ENCODE results near the gene BAHD1.

BAHD1 gene

DNA sequence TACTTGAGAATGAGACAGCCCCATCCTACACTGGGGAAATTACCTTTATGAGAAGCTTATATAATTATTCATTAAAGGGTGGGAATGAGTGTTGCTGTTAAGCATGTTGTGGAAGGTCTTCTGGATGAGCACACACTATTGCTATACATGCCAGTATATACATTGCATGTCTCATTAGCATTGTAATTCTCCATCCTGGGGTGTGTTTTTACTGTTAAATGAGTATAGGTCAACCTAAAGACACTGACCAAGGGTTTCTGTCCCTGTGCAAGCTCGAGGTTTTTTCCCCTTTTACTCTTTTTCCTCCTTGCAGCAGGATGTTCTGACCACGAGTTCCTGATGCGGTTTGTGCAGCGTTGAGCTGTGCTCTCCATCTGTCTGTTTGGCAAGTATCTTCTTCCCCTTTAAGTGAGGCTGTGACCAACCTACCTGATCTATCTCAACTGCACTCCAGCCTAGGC lies 42.3 kb upstream of the BAHD1 start:
- DNase-seq (ENCODE audit: low spot score), result no peak
- Histone ChIP-seq H2BK5ac (ENCODE audit: low read length) (no peak overlapping the region), H3K23ac (ENCODE audit: low read depth, low read length, poor library complexity) (no peak overlapping the region), H4K8ac (ENCODE audit: low read depth, low read length) (no peak overlapping the region), H3K18ac (ENCODE audit: low read length) (no peak overlapping the region), H3K9ac (ENCODE audit: low read depth, low read length, poor library complexity) (no peak overlapping the region), H2BK12ac (ENCODE audit: low read length) (no peak overlapping the region), H2AFZ (ENCODE audit: low read length) (no peak overlapping the region), H3K4me2 (ENCODE audit: insufficient read depth, low read length, poor library complexity, severe bottlenecking) (no peak overlapping the region), H3K27ac (replicated peaks; ENCODE audit: low read length) (no peak overlapping the region), H3K4me1 (ENCODE audit: control insufficient read depth in 2 of 2, insufficient read depth in 1 of 2, low read depth in 1 of 2, low read length in 2 of 2) (no peaks in the 10 kb centered on the region), H2BK15ac (ENCODE audit: low read length) (no peak overlapping the region), H2AK5ac (ENCODE audit: low read depth, low read length) (no peak overlapping the region), H3K4ac (ENCODE audit: low read length) (no peak overlapping the region), H3K4me3 (ENCODE audit: low read length in 2 of 2) (no peak overlapping the region), H3K27me3 (ENCODE audit: control insufficient read depth in 3 of 3, insufficient read depth in 3 of 3, low read depth in 1 of 3, low read length in 3 of 3) (no peaks in the 10 kb centered on the region), H2BK120ac (ENCODE audit: low read depth, low read length) (no peak overlapping the region), H3K79me1 (ENCODE audit: low read depth, low read length) (no peaks in the 10 kb centered on the region), H4K91ac (ENCODE audit: low read depth, low read length, poor library complexity) (no peak overlapping the region), H3K14ac (ENCODE audit: low read length) (no peak overlapping the region), H3K9me3 (replicated peaks in 1 of 2; ENCODE audit: control insufficient read depth in 2 of 2, insufficient read depth in 1 of 2, low read depth in 1 of 2, low read length in 2 of 2) (no peaks in the 10 kb centered on the region), H3K36me3 (replicated peaks in 1 of 2; ENCODE audit: control insufficient read depth in 2 of 2, insufficient read depth in 2 of 2, low read length in 2 of 2) (peaks cover 7 to 20% of the 10 kb centered on the region in 2 donors)
- no CpG with 5 or more reads among the region's 4 CpGs for whole genome bisulfite sequencing, 2 donors (ENCODE audit: extremely low coverage in 2 of 2, insufficient read length in 2 of 2, insufficient replicate concordance in 1 of 2)

DNA sequence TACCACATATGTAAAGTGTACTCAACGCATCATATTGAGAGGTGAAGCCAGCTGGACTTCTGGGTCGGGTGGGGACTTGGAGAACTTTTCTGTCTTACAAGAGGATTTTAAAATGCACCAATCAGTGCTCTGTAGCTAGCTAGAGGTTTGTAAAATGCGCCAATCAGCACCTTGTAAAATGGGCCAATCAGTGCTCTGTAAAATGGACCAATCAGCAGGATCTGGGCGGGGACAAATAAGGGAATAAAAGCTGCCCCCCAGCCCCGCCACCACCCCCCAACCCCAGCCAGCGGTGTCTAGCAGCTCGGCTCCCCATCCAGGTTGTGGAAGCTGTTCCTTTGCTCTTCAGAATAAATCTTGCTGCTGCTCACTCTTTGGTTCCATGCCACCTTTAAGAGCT lies 41.4 kb upstream of the BAHD1 start:
- no CpG with 5 or more reads among the region's 7 CpGs for WGBS, 2 donors (ENCODE audit: extremely low coverage in 2 of 2, insufficient read length in 2 of 2, insufficient replicate concordance in 1 of 2)
- H3K23ac ChIP-seq (ENCODE audit: low read depth, low read length, poor library complexity), result no peak overlapping the region
- H3K18ac ChIP-seq (ENCODE audit: low read length), result no peak overlapping the region
- H4K91ac ChIP-seq (ENCODE audit: low read depth, low read length, poor library complexity), result no peak overlapping the region
- H3K9me3 ChIP-seq (replicated peaks in 1 of 2; ENCODE audit: control insufficient read depth in 2 of 2, insufficient read depth in 1 of 2, low read depth in 1 of 2, low read length in 2 of 2), result no peaks in the 10 kb centered on the region
- no peak overlapping the region for H3K27ac ChIP-seq (replicated peaks; ENCODE audit: low read length)
- H3K14ac ChIP-seq (ENCODE audit: low read length), result no peak overlapping the region
- H2BK12ac ChIP-seq (ENCODE audit: low read length), result no peak overlapping the region
- H2AFZ ChIP-seq (ENCODE audit: low read length), result no peak overlapping the region
- H3K36me3 ChIP-seq (replicated peaks in 1 of 2; ENCODE audit: control insufficient read depth in 2 of 2, insufficient read depth in 2 of 2, low read length in 2 of 2), result peaks cover 2 to 10% of the 10 kb centered on the region in 2 donors
- no peaks in the 10 kb centered on the region for H3K79me1 ChIP-seq (ENCODE audit: low read depth, low read length)
- H2BK5ac ChIP-seq (ENCODE audit: low read length), result no peak overlapping the region
- no peak overlapping the region for H2BK120ac ChIP-seq (ENCODE audit: low read depth, low read length)
- H3K27me3 ChIP-seq (ENCODE audit: control insufficient read depth in 3 of 3, insufficient read depth in 3 of 3, low read depth in 1 of 3, low read length in 3 of 3), result no peaks in the 10 kb centered on the region
- no peak overlapping the region for H3K4me3 ChIP-seq (ENCODE audit: low read length in 2 of 2)
- DNase-seq (ENCODE audit: low spot score), result no peak
- no peak overlapping the region for H2BK15ac ChIP-seq (ENCODE audit: low read length)
- H2AK5ac ChIP-seq (ENCODE audit: low read depth, low read length), result no peak overlapping the region
- no peak overlapping the region for H4K8ac ChIP-seq (ENCODE audit: low read depth, low read length)
- H3K4ac ChIP-seq (ENCODE audit: low read length), result no peak overlapping the region
- no peak overlapping the region for H3K4me2 ChIP-seq (ENCODE audit: insufficient read depth, low read length, poor library complexity, severe bottlenecking)
- no peak overlapping the region for H3K9ac ChIP-seq (ENCODE audit: low read depth, low read length, poor library complexity)
- H3K4me1 ChIP-seq (ENCODE audit: control insufficient read depth in 2 of 2, insufficient read depth in 1 of 2, low read depth in 1 of 2, low read length in 2 of 2), result no peaks in the 10 kb centered on the region

DNA sequence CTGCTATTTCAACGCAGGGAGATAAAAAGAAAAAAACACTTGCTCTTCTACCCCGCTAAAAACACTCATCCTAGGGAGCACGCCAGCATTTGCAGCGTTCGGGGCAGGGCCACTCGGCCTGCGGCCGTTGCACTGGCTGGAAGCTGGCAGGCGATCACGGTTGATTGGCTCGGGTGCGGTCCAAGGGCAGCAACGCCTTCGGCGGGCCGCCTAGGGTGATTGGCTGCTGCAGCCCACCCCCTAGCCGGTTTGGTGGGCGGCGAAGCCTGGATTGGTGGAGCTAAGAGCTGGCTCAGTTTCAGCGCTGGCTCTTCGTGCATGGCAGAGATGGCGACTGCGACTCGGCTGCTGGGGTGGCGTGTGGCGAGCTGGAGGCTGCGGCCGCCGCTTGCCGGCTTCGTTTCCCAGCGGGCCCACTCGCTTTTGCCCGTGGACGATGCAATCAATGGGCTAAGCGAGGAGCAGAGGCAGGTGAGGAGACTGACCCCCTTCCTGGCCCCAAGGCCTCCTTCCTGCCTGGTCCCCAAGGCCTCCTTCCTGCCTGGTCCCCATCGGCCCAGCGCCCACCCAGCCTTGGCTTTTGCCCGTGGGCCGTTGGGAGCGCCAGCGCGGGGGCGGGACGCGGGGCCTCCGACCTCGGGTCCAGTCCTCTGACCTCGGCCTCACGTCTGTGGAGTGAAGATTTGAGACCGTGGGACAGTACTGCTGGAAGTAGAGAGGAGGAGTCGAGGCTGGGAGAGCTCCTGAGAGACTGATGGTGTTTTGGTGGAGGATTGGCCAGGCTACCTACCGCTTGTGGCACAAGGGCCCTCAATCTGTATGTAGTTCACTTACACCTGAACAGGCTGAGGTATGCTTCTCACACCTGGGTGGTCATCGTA lies 35.0 kb upstream of the BAHD1 start, which contains the start of gene IVD:
IVD (plus strand) TSS at position 295 of the 881 bp plus-strand sequence; CDS start at position 328, 33 bp downstream.
- Histone ChIP-seq H3K27me3 (ENCODE audit: control insufficient read depth in 3 of 3, insufficient read depth in 3 of 3, low read depth in 1 of 3, low read length in 3 of 3) (no peaks in the 10 kb centered on the region), H2BK120ac (ENCODE audit: low read depth, low read length) (no peak within 1 kb of the TSS), H3K4ac (ENCODE audit: low read length) (peak within 1 kb of the TSS; percentile 18), H2BK5ac (ENCODE audit: low read length) (no peak within 1 kb of the TSS), H2BK12ac (ENCODE audit: low read length) (no peak within 1 kb of the TSS), H3K23ac (ENCODE audit: low read depth, low read length, poor library complexity) (peak within 1 kb of the TSS; percentile 95), H2BK15ac (ENCODE audit: low read length) (peak within 1 kb of the TSS; percentile 22), H3K9me3 (replicated peaks in 1 of 2; ENCODE audit: control insufficient read depth in 2 of 2, insufficient read depth in 1 of 2, low read depth in 1 of 2, low read length in 2 of 2) (no peaks in the 10 kb centered on the region), H3K4me3 (ENCODE audit: low read length in 2 of 2) (peak within 1 kb of the TSS; percentile 92 to 98), H2AFZ (ENCODE audit: low read length) (peak within 1 kb of the TSS; percentile 93), H2AK5ac (ENCODE audit: low read depth, low read length) (peak within 1 kb of the TSS; percentile 70), H4K91ac (ENCODE audit: low read depth, low read length, poor library complexity) (no peak within 1 kb of the TSS), H3K9ac (ENCODE audit: low read depth, low read length, poor library complexity) (peak within 1 kb of the TSS; percentile 97), H3K18ac (ENCODE audit: low read length) (peak within 1 kb of the TSS; percentile 97), H3K36me3 (replicated peaks in 1 of 2; ENCODE audit: control insufficient read depth in 2 of 2, insufficient read depth in 2 of 2, low read length in 2 of 2) (peaks cover 16 to 35% of the 10 kb centered on the region in 2 donors), H3K79me1 (ENCODE audit: low read depth, low read length) (peaks cover 5% of the 10 kb centered on the region), H3K4me1 (ENCODE audit: control insufficient read depth in 2 of 2, insufficient read depth in 1 of 2, low read depth in 1 of 2, low read length in 2 of 2) (peaks cover 1 to 6% of the 10 kb centered on the region in 2 donors), H3K14ac (ENCODE audit: low read length) (peak within 1 kb of the TSS; percentile 78), H3K27ac (replicated peaks; ENCODE audit: low read length) (peak within 1 kb of the TSS; percentile 55), H3K4me2 (ENCODE audit: insufficient read depth, low read length, poor library complexity, severe bottlenecking) (peak within 1 kb of the TSS; percentile 88), H4K8ac (ENCODE audit: low read depth, low read length) (no peak within 1 kb of the TSS)
- no CpG with 5 or more reads among the region's 54 CpGs for WGBS, 2 donors (ENCODE audit: extremely low coverage in 2 of 2, insufficient read length in 2 of 2, insufficient replicate concordance in 1 of 2)
- peak; percentile 90 for DNase-seq (ENCODE audit: low spot score)

DNA sequence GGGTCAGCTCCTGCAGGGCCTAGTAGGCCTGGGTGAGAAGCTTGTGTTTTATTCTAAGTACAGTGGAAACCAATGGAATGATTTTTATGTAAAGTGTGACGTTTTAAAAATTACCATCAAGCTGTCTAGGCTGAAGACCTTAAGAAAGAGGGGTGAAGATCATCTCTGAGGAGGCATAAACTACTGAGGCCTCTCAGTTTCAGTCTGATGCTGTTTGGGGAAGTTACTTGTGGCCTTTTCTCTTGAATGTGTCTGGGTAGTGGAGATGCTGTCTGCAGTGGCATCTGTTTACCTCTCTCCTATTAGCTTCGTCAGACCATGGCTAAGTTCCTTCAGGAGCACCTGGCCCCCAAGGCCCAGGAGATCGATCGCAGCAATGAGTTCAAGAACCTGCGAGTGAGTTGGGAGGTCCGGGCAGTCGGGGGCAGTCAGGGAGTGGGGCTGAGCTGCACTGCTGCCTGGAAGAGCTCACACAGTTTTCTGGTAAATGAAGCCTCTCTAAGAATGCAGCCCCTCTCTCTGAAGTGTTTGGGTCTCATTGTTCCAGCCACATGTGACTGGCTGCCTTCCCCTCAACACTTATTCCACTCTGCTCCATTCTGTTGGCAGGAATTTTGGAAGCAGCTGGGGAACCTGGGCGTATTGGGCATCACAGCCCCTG lies 33.3 kb upstream of the BAHD1 start:
- Histone ChIP-seq H3K4me3 (ENCODE audit: low read length in 2 of 2) (no peak overlapping the region), H4K91ac (ENCODE audit: low read depth, low read length, poor library complexity) (no peak overlapping the region), H2AK5ac (ENCODE audit: low read depth, low read length) (no peak overlapping the region), H3K36me3 (replicated peaks in 1 of 2; ENCODE audit: control insufficient read depth in 2 of 2, insufficient read depth in 2 of 2, low read length in 2 of 2) (peaks cover 33 to 52% of the 10 kb centered on the region in 2 donors), H3K9ac (ENCODE audit: low read depth, low read length, poor library complexity) (no peak overlapping the region), H3K4ac (ENCODE audit: low read length) (no peak overlapping the region), H3K18ac (ENCODE audit: low read length) (no peak overlapping the region), H3K9me3 (replicated peaks in 1 of 2; ENCODE audit: control insufficient read depth in 2 of 2, insufficient read depth in 1 of 2, low read depth in 1 of 2, low read length in 2 of 2) (no peaks in the 10 kb centered on the region), H3K27me3 (ENCODE audit: control insufficient read depth in 3 of 3, insufficient read depth in 3 of 3, low read depth in 1 of 3, low read length in 3 of 3) (no peaks in the 10 kb centered on the region), H2AFZ (ENCODE audit: low read length) (no peak overlapping the region), H4K8ac (ENCODE audit: low read depth, low read length) (no peak overlapping the region), H2BK120ac (ENCODE audit: low read depth, low read length) (no peak overlapping the region), H3K14ac (ENCODE audit: low read length) (no peak overlapping the region), H2BK15ac (ENCODE audit: low read length) (no peak overlapping the region), H3K4me2 (ENCODE audit: insufficient read depth, low read length, poor library complexity, severe bottlenecking) (no peak overlapping the region), H3K27ac (replicated peaks; ENCODE audit: low read length) (no peak overlapping the region), H3K79me1 (ENCODE audit: low read depth, low read length) (peaks cover 5% of the 10 kb centered on the region), H2BK12ac (ENCODE audit: low read length) (no peak overlapping the region), H2BK5ac (ENCODE audit: low read length) (no peak overlapping the region), H3K23ac (ENCODE audit: low read depth, low read length, poor library complexity) (no peak overlapping the region), H3K4me1 (ENCODE audit: control insufficient read depth in 2 of 2, insufficient read depth in 1 of 2, low read depth in 1 of 2, low read length in 2 of 2) (peaks cover 1 to 6% of the 10 kb centered on the region in 2 donors)
- no peak for DNase-seq (ENCODE audit: low spot score)
- no CpG with 5 or more reads among the region's 8 CpGs for WGBS, 2 donors (ENCODE audit: extremely low coverage in 2 of 2, insufficient read length in 2 of 2, insufficient replicate concordance in 1 of 2)
